MM.1S (cell line): ENCODE results near the gene ZNF621.

ENCODE experiments used
- DNase-seq: peaks from one replicate; pipeline ENCODE4 v3.0.0-alpha.2; 2015
- H2AFZ ChIP-seq: fragments of 300-600 bp; sonication (generic); 2 replicates; pipeline ENCODE4 v1.6.0; 2016; ENCODE audit warnings: antibody characterized with exemption, low read length
- H3F3A ChIP-seq: fragments of 300-600 bp; sonication (generic); 2 replicates; pipeline ENCODE4 v1.6.1; 2016; ENCODE audit warnings: mild to moderate bottlenecking, antibody characterized with exemption, low read length, moderate library complexity, mixed read lengths; ENCODE audit not compliant: insufficient read depth
- H3K27ac ChIP-seq: fragments of 300-600 bp; sonication (generic); 2 replicates; pipeline ENCODE4 v1.5.1; 2016; ENCODE audit warnings: mild to moderate bottlenecking, low read length
- H3K27me3 ChIP-seq: fragments of 300-600 bp; sonication (generic); replicated peaks from 2 replicates; pipeline ENCODE4 v1.6.0; 2016; ENCODE audit warnings: low read length; ENCODE audit not compliant: insufficient read depth
- H3K36me3 ChIP-seq: fragments of 300-600 bp; sonication (generic); replicated peaks from 2 replicates; pipeline ENCODE4 v1.6.1; 2016; ENCODE audit warnings: mild to moderate bottlenecking, low read length, mixed read lengths; ENCODE audit not compliant: insufficient read depth
- H3K4me1 ChIP-seq: fragments of 300-600 bp; sonication (generic); 2 replicates; pipeline ENCODE4 v1.6.1; 2016; ENCODE audit warnings: low read length, mixed read lengths
- H3K4me2 ChIP-seq: fragments of 300-600 bp; sonication (generic); 2 replicates; pipeline ENCODE4 v1.6.0; 2016; ENCODE audit warnings: low read depth, low read length
- H3K4me3 ChIP-seq: fragments of 300-600 bp; sonication (generic); 2 replicates; pipeline ENCODE4 v1.5.1; 2016; ENCODE audit warnings: low read length, mixed read lengths
- H3K79me2 ChIP-seq: fragments of 300-600 bp; sonication (generic); 2 replicates; pipeline ENCODE4 v1.6.1; 2016; ENCODE audit warnings: mixed run types, low read length, mixed read lengths
- H3K9ac ChIP-seq: fragments of 300-600 bp; sonication (generic); 2 replicates; pipeline ENCODE4 v1.6.1; 2016; ENCODE audit warnings: low read length, mixed read lengths
- H3K9me2 ChIP-seq: fragments of 300-600 bp; sonication (generic); replicated peaks from 2 replicates; pipeline ENCODE4 v1.6.1; 2016; ENCODE audit warnings: mild to moderate bottlenecking, low read length, mixed read lengths; ENCODE audit not compliant: insufficient read depth
- H3K9me3 ChIP-seq: fragments of 300-600 bp; sonication (generic); replicated peaks from 2 replicates; pipeline ENCODE4 v1.6.1; 2016; ENCODE audit warnings: mild to moderate bottlenecking, low read length, mixed read lengths; ENCODE audit not compliant: insufficient read depth
- H4K20me1 ChIP-seq: fragments of 300-600 bp; sonication (generic); 2 replicates; pipeline ENCODE4 v1.6.1; 2016; ENCODE audit warnings: mild to moderate bottlenecking, low read length, moderate library complexity, mixed read lengths; ENCODE audit not compliant: insufficient read depth
- EZH2 ChIP-seq: fragments of 300-600 bp; sonication (generic); optimal IDR thresholded peaks from 2 replicates; pipeline ENCODE3; 2017; ENCODE audit warnings: low read depth, mild to moderate bottlenecking, antibody characterized with exemption, low read length, mixed read lengths
- EZH2phosphoT487 ChIP-seq: fragments of 300-600 bp; sonication (generic); IDR thresholded peaks from 2 replicates; pipeline ENCODE4 v1.6.1; 2018; ENCODE audit warnings: antibody characterized with exemption, low read length
- TF ChIP-seq, protein P1 (sequence below): fragments of 300-600 bp; sonication (generic); IDR thresholded peaks from 2 replicates; pipeline ENCODE4 v1.5.1; 2016; ENCODE audit warnings: antibody characterized with exemption, low read length, mixed read lengths

Gene ZNF621

DNA sequence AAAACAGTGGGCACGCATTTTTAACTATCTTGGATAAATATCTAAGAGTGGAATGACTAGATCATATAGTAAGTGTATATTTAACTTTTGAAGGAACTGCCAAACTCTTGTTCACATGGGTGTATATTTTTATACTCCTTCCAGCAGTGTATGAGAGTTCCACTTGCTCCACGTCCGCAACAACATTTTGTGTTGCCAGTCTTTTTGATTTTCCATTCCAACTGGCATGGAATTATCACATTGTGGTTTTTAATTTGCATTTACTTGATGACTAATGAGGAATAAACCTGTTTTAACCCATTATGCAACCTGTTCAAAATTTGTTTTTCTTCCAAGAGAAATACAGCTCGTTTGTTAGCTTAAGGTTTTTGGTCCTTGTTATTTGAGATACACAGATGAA is 51.6 kb downstream of the ZNF621 start:
- no peak for DNase-seq
- Histone ChIP-seq H3K4me1 (no peaks in the 10 kb centered on the region), H3K9me3 (no peaks in the 10 kb centered on the region), H3K4me3 (no peak overlapping the region), H3K9me2 (no peaks in the 10 kb centered on the region), H3K36me3 (no peaks in the 10 kb centered on the region), H3K27me3 (no peaks in the 10 kb centered on the region), H2AFZ (no peak overlapping the region), H3K4me2 (no peak overlapping the region), H3K9ac (no peak overlapping the region), H3F3A (no peaks in the 10 kb centered on the region), H3K79me2 (no peaks in the 10 kb centered on the region), H3K27ac (no peak overlapping the region), H4K20me1 (no peaks in the 10 kb centered on the region)
- no peak for TF ChIP-seq EZH2
- no peak for TF ChIP-seq EZH2phosphoT487
- TF ChIP-seq, protein P1, sequence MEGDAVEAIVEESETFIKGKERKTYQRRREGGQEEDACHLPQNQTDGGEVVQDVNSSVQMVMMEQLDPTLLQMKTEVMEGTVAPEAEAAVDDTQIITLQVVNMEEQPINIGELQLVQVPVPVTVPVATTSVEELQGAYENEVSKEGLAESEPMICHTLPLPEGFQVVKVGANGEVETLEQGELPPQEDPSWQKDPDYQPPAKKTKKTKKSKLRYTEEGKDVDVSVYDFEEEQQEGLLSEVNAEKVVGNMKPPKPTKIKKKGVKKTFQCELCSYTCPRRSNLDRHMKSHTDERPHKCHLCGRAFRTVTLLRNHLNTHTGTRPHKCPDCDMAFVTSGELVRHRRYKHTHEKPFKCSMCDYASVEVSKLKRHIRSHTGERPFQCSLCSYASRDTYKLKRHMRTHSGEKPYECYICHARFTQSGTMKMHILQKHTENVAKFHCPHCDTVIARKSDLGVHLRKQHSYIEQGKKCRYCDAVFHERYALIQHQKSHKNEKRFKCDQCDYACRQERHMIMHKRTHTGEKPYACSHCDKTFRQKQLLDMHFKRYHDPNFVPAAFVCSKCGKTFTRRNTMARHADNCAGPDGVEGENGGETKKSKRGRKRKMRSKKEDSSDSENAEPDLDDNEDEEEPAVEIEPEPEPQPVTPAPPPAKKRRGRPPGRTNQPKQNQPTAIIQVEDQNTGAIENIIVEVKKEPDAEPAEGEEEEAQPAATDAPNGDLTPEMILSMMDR = no peak

DNA sequence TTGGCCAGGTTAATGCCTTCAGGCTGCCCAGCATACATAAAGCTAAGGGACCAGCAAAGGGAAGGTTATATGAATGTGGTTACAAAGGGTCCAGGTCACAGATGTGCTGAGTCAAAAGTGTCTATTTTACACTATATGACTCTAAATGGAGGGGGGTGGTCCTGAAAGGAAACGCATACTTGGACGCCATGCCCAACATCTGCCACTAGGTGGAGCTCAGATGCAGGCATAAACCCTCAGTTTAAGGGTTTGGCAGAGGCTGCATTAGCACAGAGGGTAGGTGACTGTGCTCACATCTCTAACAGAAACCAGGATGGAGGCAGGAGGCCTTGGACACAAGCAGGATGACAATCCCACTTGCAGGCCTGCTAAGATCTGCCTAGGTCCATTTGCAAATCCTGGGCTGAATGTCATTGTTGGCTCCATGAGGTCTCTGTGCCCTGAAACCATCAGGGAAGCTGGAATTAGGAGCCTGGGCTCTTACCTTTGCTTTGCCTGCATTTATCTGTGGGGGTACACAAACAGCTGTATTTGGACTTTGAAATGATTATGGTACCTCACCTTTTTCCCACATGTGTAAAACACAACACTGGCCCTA is 55.8 kb downstream of the ZNF621 start:
- Histone ChIP-seq H3K9me3 (no peaks in the 10 kb centered on the region), H3K4me1 (no peaks in the 10 kb centered on the region), H3K4me3 (no peak overlapping the region), H3K9ac (no peak overlapping the region), H3K79me2 (no peaks in the 10 kb centered on the region), H2AFZ (no peak overlapping the region), H3K27me3 (no peaks in the 10 kb centered on the region), H3K9me2 (no peaks in the 10 kb centered on the region), H3K36me3 (no peaks in the 10 kb centered on the region), H4K20me1 (no peaks in the 10 kb centered on the region), H3F3A (no peaks in the 10 kb centered on the region), H3K27ac (no peak overlapping the region), H3K4me2 (no peak overlapping the region)
- DNase-seq = peak; percentile 61
- TF ChIP-seq, protein P1 = peak; percentile 98
- no peak for TF ChIP-seq EZH2phosphoT487

DNA sequence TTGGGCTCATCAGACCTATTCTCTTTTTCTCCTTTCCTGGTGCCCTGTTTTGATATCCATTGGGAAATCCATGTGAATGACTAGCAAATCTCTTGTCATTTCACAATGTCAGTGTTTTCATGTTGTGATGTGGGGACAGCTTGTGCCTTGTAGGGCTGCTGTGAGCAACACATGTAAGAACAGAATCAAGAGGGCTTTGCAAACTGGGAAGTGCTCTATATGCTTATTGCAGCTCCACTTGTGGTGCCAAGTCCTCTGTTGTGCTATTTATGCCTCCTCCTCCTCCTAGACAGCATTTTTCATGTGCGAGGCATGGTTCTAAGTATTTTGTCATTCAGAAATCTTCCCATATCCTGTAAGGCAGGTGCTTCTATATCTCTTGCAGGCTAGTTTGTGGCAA is 56.4 kb downstream of the ZNF621 start:
- Histone ChIP-seq H3K4me3 (no peak overlapping the region), H3K4me2 (no peak overlapping the region), H3K27me3 (no peaks in the 10 kb centered on the region), H3F3A (no peaks in the 10 kb centered on the region), H3K79me2 (no peaks in the 10 kb centered on the region), H4K20me1 (no peaks in the 10 kb centered on the region), H3K9me2 (no peaks in the 10 kb centered on the region), H3K9me3 (no peaks in the 10 kb centered on the region), H3K4me1 (no peaks in the 10 kb centered on the region), H3K27ac (no peak overlapping the region), H2AFZ (no peak overlapping the region), H3K9ac (no peak overlapping the region), H3K36me3 (no peaks in the 10 kb centered on the region)
- DNase-seq = no peak
- no peak for TF ChIP-seq EZH2phosphoT487
- no peak for TF ChIP-seq EZH2
- TF ChIP-seq, protein P1 = no peak
